Mucosa of stomach (tissue), 1 donor: ENCODE measurements around the gene FTH1.

ENCODE experiments used
- H3K27me3 ChIP-seq: one replicate; pipeline ENCODE4 v1.7.0; 2013; ENCODE audit warnings: mild to moderate bottlenecking, low read length; ENCODE audit not compliant: control insufficient read depth, insufficient read depth
- H3K36me3 ChIP-seq: one replicate; pipeline ENCODE4 v1.7.0; 2013; ENCODE audit warnings: low read length; ENCODE audit not compliant: control insufficient read depth, insufficient read depth
- H3K4me1 ChIP-seq: one replicate; pipeline ENCODE4 v1.7.0; 2013; ENCODE audit warnings: mild to moderate bottlenecking, low read length; ENCODE audit not compliant: control insufficient read depth, insufficient read depth
- H3K4me3 ChIP-seq: one replicate; pipeline ENCODE4 v1.7.0; 2013; ENCODE audit warnings: low read length
- H3K9ac ChIP-seq: one replicate; pipeline ENCODE4 v1.7.0; 2013; ENCODE audit warnings: mild to moderate bottlenecking, low read length, moderate library complexity
- H3K9me3 ChIP-seq: one replicate; pipeline ENCODE4 v1.7.0; 2013; ENCODE audit warnings: mild to moderate bottlenecking, low read length, moderate library complexity; ENCODE audit not compliant: control insufficient read depth
- donor health status: Pancreatic carcinoma.

FTH1 gene

DNA sequence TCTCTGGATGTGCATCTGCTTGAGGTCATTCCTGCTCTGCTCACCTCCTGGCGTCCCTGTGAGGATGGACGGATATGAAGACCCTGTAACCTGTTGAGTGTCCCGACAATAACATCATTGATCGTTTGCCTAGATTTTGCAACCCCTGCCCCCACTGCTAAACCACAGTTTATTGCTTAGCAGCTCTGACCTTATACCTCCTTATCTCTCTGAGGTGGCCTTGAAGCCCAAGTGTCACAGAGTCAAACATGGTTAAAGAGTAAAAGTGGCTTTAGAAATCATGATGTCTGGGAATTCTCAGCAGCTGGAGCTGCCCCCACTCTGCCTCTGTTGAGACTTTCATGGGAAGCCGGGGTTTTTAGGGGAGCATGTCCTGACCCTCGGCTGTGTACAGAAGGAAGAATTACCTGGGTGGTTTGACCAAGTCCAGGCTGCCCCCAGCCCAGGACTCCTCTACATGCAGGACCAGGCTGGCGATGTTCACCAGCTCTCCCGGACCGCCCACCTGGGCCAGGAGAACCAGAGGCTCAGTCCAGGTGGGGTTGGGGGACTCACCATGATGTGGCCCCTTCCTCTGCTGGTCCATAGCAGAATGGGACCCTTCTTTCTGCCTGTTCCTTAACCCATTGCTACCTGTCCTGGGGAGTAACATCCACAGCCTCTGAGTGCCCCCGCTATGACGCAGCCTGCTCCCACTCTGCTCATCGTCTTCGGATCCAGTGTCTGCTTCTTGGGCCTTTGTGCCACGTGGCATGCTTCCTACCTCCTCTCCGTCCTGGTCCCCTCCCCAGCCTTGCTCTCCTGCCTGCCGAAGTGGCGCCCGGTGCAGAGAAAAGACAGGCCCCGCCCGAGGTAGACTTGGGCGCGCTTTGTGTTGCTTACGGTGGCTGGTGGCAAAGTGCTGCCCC is 33.4 kb upstream of the FTH1 start:
- no peak overlapping the region for H3K9ac ChIP-seq
- H3K36me3 ChIP-seq: no peaks in the 10 kb centered on the region
- no peak overlapping the region for H3K4me3 ChIP-seq
- H3K9me3 ChIP-seq: no peaks in the 10 kb centered on the region
- peaks cover 7% of the 10 kb centered on the region for H3K4me1 ChIP-seq
- no peaks in the 10 kb centered on the region for H3K27me3 ChIP-seq

DNA sequence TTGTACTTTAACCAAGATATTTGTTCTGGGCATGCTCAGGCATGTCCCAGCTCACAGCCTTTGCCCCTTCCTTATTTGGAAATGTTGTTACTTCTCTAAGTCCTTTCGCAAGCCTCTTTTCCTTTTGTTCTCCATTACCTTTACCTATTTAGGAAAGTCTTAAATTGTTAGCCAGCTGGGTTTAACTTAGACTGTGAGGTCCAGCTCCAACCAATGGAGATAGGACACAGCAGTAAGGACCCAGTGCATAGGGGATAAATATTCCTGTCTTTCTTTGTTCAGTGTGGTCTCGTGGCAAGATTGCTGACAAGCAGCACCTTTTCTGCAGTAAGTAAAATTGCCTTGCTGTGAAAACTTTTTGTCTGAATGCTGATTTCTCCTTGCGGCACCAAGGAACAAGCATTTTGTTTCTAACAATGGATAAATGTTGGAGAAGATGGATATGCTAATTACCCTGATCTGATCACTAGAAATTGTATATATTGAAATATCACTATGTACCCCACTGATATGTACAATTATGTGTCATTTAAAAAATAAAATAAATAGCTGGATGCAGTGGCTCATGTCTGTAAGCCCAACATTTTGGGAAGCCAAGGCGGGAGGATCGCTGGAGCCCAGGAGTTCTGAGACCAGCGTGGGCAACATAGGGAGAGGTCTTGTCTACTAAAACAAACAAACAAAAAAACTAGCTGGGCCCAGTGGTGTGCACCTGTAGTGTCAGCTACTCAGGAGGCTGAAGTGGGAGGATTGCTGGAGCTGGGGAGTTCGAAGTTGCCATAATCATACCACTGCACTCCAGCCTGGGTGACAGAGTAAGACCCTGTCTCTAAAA is 31.9 kb upstream of the FTH1 start:
- H3K36me3 ChIP-seq: no peaks in the 10 kb centered on the region
- H3K4me3 ChIP-seq: no peak overlapping the region
- H3K9ac ChIP-seq: no peak overlapping the region
- H3K9me3 ChIP-seq: no peaks in the 10 kb centered on the region
- peaks cover 7% of the 10 kb centered on the region for H3K4me1 ChIP-seq
- H3K27me3 ChIP-seq: no peaks in the 10 kb centered on the region

DNA sequence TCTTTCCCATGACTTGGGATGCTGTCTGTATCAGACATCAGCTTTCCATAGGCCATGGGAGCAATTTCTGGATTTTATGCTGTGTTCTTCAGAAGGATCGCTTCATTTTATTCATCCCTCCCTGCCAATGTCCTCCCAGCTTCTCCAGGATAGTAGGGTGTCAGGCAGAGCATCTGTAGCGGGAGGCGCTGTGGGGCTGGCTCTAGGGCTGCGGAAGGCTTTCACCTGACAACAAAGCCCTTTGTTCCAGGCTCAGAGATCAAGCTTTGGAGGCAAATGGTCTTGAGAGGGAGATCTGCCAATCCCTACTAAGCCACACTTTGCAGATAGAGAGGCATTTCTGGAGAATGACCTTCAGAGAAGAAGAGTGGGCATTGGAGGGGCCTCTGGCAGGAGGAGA is 29.5 kb upstream of the FTH1 start:
- Histone ChIP-seq H3K9me3 (no peaks in the 10 kb centered on the region), H3K27me3 (no peaks in the 10 kb centered on the region), H3K4me3 (no peak overlapping the region), H3K36me3 (no peaks in the 10 kb centered on the region), H3K9ac (no peak overlapping the region), H3K4me1 (peaks cover 7% of the 10 kb centered on the region)

DNA sequence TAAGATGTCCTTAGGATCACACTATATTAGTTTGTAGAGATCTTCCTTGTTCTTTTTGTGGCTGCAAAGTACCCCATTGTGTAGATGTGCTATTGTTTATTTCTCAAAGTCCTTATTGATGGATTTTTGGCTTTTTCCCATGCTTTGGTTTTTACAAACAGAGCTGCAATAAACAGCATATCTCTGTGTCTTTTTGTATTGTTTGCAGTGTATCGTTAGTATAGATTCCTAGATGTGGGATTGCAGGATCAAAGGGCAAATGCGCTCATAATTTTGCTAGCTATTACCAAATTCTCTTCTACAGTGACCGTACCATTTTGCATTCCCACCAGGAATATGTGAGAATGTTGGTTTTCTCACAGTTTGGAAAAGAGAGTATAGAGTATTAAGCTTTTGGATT is 27.5 kb upstream of the FTH1 start:
- Histone ChIP-seq H3K36me3 (no peaks in the 10 kb centered on the region), H3K9ac (no peak overlapping the region), H3K27me3 (no peaks in the 10 kb centered on the region), H3K9me3 (no peaks in the 10 kb centered on the region), H3K4me1 (no peaks in the 10 kb centered on the region), H3K4me3 (no peak overlapping the region)

DNA sequence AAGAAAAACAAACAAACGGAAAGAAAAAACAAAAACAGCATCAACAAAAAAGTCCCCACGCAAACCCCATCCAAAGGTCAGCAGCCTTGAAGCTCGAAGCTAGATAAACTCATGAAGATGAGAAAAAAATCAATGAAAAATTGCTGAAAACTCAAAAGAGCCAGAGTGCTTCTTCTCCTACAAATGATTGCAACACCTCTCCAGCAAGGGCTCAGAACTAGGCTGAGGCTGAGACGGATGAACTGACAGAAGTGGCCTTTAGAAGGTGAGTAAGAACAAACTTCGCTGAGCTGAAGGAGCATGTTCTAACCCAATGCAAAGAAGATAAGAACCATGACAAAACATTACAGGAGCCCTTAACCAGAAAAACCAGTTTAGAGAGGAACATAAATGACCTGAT is 18.4 kb upstream of the FTH1 start:
- no peaks in the 10 kb centered on the region for H3K36me3 ChIP-seq
- H3K9me3 ChIP-seq: no peaks in the 10 kb centered on the region
- H3K4me1 ChIP-seq: peaks cover 16% of the 10 kb centered on the region
- H3K4me3 ChIP-seq: no peak overlapping the region
- H3K27me3 ChIP-seq: no peaks in the 10 kb centered on the region
- no peak overlapping the region for H3K9ac ChIP-seq

DNA sequence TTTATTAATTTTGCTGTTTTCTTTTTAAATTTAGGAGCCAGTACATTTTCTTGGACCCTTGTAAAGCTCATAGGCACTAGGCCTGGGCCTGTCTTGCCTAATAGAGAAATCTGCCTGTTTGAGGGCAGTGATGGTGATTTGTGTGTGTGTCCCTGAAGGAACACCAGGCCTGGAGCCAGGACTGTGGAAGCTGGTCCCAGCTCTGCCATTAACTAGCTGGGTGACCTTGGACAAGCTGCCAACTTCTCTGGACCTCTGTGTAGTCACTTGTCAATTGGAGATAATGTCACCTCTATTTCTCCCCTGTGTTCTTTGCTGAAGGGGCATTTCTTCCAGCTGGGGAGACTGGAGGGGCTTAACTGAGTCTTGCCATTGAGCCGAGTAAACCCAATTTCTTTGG is 16.0 kb upstream of the FTH1 start:
- H3K4me1 ChIP-seq: peaks cover 29% of the 10 kb centered on the region
- H3K36me3 ChIP-seq: no peaks in the 10 kb centered on the region
- H3K9ac ChIP-seq: no peak overlapping the region

DNA sequence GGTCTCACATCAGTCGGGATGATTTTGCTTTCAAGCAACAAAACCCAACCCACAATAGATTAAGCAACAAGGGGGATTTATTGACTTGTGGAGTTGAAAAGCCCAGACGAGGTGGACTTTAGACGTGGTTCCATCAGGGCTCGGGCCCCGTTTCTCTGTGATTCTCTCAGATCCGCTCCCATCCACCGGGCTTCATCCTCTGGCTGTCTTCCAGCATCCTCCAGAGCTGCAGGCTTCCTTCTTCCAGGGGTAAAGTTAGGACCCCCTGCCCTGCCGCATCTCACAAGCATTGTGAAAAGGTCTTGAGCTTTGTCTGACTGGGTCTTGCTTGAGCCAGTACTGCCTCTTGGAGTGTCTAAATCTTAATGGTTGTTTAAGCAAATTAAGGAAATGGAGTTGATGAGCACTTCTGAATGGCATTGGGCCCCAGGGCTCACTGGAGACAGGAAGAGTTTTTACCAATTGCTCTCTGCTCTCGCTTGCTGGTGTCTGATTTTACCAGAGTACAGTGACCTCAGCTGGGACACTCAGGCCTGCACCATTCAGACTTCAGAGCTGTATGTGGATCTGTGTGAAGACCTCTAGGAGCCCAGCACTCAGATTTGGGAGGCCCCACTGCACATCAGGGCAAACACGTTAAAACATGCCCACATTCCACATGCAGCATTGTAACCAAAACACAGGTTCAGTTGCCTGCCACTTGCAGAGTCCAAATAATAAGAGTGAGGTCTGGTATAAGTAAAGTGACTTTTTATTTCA is 13.5 kb upstream of the FTH1 start:
- no peaks in the 10 kb centered on the region for H3K9me3 ChIP-seq
- peaks cover 51% of the 10 kb centered on the region for H3K4me1 ChIP-seq
- H3K27me3 ChIP-seq: no peaks in the 10 kb centered on the region
- H3K9ac ChIP-seq: no peak overlapping the region
- no peak overlapping the region for H3K4me3 ChIP-seq
- no peaks in the 10 kb centered on the region for H3K36me3 ChIP-seq

More for the DNA sequence above, 16.0 kb upstream of the FTH1 start:
- Histone ChIP-seq H3K9me3 (no peaks in the 10 kb centered on the region), H3K27me3 (no peaks in the 10 kb centered on the region), H3K4me3 (no peak overlapping the region)

DNA sequence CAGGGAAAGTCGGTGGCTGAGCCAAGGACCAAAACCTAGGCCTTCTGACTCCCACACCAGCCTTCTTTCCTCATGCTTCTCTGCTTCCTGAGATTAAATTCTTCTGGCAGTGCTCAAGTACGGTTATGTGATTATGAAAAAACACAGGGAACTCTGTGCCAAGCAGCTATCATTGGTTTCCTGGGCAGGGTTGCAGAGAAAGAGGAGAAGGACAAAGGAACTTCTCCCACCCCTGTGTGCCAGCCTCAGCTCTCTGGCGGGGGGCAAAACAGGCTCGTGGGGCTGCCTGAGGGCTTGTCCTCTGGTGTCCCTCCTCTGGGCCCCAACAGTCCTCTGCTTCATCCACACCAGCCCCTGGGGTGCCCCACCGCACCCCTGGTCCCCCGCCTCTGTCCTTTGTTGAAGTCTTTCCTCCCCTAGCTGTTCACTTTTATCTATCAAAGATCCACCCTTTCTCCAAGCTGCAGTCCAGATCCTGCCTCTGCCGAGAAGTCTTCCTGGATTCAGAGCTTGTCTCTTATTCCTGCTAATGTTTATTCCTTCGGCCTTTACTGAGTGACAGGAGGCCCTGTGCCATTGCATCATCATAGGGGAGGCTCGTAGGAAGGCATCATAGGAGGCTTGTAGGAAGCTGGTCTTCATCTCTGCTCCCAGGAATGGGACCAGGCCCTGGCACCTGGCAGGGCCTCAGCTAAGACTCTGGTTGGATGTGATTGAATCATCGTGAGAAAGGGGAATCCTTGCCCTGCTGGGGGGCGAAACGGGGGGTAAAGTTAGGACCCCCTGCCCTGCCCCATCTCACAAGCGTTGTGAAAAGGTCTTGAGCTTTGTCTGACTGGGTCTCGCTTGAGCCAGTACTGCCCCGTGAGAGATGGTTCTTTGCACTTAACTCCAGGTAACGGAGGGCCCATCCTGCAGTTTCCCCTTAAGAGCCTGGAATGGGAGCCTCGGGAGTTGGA is 11.5 kb upstream of the FTH1 start:
- no peak overlapping the region for H3K4me3 ChIP-seq
- no peaks in the 10 kb centered on the region for H3K36me3 ChIP-seq
- no peaks in the 10 kb centered on the region for H3K27me3 ChIP-seq
- peaks cover 61% of the 10 kb centered on the region for H3K4me1 ChIP-seq
- H3K9ac ChIP-seq: no peak overlapping the region
- no peaks in the 10 kb centered on the region for H3K9me3 ChIP-seq

DNA sequence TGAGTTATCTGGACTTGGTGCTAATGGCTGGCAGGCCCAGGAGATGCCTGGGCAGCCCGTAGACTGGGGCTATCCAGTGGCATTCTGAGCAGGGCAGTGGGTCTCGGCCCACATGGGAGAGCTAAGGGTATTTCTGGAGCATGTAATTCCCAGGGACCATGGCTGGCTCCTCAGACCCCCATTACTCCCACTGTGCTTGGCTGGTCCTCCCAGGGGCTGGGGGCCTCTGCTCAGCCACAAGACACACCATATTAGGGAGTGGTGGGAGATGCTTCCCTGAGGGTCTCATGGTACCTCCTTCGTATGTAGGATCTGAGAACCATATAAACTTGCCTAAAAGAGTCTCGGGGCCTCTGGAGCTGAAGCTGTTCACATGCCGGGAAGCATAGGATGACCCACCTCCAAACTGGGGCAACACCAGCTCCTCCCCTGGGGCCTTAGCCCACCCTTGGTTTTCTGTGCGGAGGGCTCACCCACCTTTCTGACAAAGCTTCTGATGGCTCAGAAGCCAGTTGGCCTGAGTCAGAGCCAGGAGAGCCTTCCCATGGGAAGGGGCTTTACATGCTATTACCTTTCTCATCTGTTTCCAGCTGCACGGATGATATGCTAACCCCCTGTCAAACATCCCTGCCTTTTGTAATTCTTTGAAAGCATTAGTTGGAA is 9.5 kb upstream of the FTH1 start:
- Histone ChIP-seq H3K36me3 (no peaks in the 10 kb centered on the region), H3K4me1 (peaks cover 78% of the 10 kb centered on the region), H3K27me3 (no peaks in the 10 kb centered on the region), H3K4me3 (peak overlapping the region; percentile 1), H3K9me3 (no peaks in the 10 kb centered on the region), H3K9ac (peak overlapping the region; percentile 13)

DNA sequence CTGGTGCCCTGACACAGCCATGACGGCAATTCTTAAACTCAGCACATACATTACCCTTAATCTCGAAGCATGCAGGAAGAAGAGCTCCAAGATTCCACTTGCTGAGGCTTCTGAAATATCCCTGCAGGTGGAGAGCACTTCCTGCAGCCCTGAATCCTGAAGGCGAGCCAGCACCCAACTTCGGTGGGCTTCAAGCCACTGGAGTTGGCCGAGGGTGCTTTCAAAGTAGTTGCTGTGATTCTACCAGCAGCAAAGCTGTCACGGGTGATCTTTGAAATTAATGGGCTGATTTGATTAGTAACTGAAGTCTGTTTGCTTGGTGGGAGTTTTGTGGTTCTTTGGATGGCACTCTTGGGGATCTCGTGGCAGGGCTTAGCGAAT is 9.0 kb upstream of the FTH1 start:
- Histone ChIP-seq H3K27me3 (no peaks in the 10 kb centered on the region), H3K4me1 (peaks cover 82% of the 10 kb centered on the region), H3K36me3 (no peaks in the 10 kb centered on the region), H3K4me3 (no peak overlapping the region), H3K9me3 (no peaks in the 10 kb centered on the region), H3K9ac (peak overlapping the region; percentile 32)
